ENCODE measurements around the gene ANGPTL8.
A peak's percentile ranks its signal among the peaks of the same experiment; 100 is the strongest.

Gene ANGPTL8

GRCh38 chr19:11203194-11204075 lies 36.0 kb upstream of the ANGPTL8 start:
- peak; percentile 34 for DNase-seq (ENCODE audit: low read depth)

GRCh38 chr19:11204076-11204602 lies 35.3 kb upstream of the ANGPTL8 start:
- DNase-seq (ENCODE audit: low read depth) = no peak

DNA sequence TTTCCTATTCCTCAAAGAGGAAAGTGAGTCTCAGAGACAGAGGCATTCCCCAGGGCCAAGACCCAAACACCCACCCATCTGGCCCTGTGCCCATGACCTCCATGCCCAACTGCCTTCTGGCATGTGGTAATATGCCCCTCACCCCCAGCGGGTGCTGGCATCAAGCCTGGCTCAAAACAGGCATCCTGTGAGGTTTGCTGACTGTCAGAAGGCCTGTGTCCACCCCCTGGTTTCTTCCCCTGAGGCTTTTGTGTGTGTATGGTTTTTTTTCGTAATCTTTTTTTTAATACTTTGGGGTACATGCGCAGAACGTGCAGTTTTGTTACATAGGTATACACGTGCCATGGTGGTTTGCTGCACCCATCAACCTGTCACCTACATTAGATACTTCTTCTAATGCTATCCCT lies 34.5 kb upstream of the ANGPTL8 start:
- DNase-seq (ENCODE audit: low read depth) = no peak

GRCh38 chr19:11205939-11206570 lies 33.4 kb upstream of the ANGPTL8 start:
- DNase-seq (ENCODE audit: low read depth) = no peak

- DNase-seq (ENCODE audit: low read depth) = no peak
These were observed 30.6 kb upstream of the ANGPTL8 start for GRCh38 chr19:11208561-11209471.

DNA sequence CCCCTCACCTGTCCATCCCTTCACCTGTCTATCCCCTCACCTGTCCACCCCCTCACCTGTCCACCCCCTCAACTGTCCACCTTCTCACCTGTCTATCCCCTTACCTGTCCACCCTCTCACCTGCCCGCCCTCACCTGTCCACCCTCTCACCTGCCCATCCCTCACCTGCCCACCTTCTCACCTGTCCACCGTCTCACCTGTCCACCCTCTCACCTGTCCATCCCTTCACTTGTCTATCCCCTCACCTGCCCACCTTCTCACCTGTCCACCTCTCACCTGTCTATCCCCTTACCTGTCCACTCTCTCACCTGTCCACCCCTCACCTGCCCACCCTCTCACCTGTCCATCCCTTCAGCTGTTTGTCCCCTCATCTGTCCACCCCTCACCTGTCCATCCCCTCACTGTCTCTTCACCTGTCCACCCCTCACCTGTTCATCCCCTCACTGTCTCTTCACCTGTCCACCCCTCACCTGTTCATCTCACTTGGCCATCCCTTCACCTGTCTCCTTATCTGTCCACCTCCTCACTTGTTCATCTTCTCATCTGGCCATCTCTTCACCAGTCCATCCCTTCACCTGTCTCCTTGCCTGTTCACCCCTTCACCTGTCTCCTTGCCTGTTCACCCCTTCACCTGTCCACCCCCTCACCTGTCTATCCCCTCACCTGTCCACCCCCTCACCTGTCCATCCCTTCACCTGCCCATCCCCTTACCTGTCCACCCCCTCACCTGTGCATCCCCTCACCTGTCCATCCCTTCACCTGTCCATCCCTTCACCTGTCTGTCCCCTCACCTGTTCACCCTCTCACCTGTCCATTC lies 29.4 kb upstream of the ANGPTL8 start:
- DNase-seq (ENCODE audit: low read depth) = no peak

- DNase-seq (ENCODE audit: low read depth) = no peak
These were observed 28.8 kb upstream of the ANGPTL8 start for GRCh38 chr19:11210656-11210928.

- DNase-seq (ENCODE audit: low read depth) = no peak
These were observed 25.0 kb upstream of the ANGPTL8 start for GRCh38 chr19:11214387-11214786.

- no peak for DNase-seq (ENCODE audit: low read depth)
These were observed 18.3 kb upstream of the ANGPTL8 start for GRCh38 chr19:11221082-11221598.

- no peak for DNase-seq (ENCODE audit: low read depth)
These were observed 16.2 kb upstream of the ANGPTL8 start for GRCh38 chr19:11223200-11223599.

- no peak for DNase-seq (ENCODE audit: low read depth)
These were observed 15.0 kb upstream of the ANGPTL8 start for GRCh38 chr19:11224429-11224828.

DNA sequence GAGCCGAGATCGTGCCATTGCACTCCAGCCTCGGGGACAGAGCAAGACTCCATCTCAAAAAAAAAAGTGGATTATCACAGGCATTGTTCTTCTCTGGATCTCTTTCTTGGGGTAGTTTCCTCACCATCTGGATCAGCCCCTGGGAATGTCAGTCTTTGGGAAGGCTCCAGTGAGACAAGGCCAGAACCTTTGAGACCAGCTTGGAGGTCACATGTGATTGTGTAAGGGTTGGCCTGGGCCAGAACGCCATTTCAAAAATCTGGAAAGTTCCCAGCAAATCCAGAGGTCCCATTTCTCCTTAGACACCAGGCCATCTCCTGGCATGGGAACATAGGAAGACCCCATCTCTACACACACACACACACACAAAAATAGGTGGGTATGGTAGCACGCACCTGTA lies 14.2 kb upstream of the ANGPTL8 start:
- no peak for DNase-seq (ENCODE audit: low read depth)

- DNase-seq (ENCODE audit: low read depth) = no peak
These were observed 13.6 kb upstream of the ANGPTL8 start for GRCh38 chr19:11225815-11226214.

DNA sequence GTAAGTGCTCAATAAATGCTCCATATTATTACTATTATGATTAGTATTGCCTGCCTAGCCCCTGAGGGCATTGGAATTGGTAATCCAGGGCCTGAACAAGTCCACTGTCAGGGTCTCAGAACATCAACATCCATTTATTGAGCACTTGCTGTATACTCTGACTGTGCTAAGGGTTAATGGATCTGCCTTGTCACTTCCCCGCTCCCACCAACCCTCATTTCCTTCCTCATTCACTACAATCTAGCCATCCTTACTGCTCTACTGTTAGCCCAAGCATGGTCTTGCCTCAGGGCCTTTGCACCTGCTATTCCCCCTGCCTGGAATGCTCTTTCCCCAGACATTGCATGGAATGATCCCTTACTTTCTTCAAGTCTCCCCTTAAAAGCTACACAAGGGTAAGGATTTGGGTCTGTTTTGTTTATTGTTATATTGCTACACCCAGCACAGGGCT lies 12.7 kb upstream of the ANGPTL8 start:
- DNase-seq (ENCODE audit: low read depth) = no peak

DNA sequence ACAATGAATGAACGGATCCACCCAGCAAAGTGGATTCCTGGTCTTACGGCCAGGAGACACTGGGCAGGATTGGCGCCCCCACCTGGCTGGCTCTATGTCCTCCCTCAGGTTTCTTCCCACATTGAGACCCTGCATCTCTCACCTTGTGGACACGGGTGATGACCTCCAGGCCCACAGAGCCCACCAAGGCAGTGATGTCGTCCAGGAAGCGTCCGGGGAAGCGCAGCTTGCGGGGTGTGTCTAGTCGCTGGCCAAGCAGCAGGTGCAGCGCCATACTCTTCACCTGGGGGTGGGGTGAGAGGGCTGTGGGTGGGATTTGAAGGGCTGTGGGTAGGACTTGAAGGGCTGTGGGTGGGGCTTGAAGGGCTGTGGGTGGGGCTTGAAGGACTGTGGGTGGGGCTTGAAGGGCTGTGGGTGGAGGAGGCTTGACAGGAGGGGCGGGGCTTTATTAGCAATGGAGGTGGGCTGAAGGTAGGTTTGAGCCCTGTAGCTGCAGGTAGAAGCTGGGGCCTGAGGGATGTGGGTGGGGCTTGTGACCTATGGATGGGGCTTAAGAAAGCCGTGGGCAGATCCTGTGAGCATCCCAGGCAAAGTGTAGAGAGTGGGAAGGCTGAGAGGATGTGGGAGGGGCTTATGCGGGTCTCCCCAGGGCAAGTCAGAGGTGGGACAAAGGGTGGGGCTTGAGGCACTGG lies 12.1 kb upstream of the ANGPTL8 start:
- DNase-seq (ENCODE audit: low read depth) = no peak

GRCh38 chr19:11230621-11231386 lies 8.6 kb upstream of the ANGPTL8 start:
- DNase-seq (ENCODE audit: low read depth) = no peak

DNA sequence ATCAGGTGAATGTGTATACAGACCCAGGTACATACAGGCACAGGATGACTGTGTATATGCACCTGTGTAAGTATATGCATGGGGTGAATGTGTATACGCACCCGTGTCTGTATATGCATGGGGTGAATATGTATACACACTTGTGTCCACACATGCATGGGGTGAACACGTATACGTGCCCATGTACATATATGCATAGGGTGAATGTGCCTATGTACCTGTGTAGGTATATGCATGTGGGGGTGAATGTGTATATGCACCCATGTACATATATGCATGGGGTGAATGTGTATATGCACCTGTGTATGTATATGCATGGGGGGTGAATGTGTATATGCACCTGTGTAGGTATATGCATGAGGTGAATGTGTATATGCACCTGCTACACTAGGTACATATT lies 6.9 kb upstream of the ANGPTL8 start:
- DNase-seq (ENCODE audit: low read depth) = no peak

GRCh38 chr19:11233073-11233472 lies 6.3 kb upstream of the ANGPTL8 start:
- DNase-seq (ENCODE audit: low read depth) = no peak

DNA sequence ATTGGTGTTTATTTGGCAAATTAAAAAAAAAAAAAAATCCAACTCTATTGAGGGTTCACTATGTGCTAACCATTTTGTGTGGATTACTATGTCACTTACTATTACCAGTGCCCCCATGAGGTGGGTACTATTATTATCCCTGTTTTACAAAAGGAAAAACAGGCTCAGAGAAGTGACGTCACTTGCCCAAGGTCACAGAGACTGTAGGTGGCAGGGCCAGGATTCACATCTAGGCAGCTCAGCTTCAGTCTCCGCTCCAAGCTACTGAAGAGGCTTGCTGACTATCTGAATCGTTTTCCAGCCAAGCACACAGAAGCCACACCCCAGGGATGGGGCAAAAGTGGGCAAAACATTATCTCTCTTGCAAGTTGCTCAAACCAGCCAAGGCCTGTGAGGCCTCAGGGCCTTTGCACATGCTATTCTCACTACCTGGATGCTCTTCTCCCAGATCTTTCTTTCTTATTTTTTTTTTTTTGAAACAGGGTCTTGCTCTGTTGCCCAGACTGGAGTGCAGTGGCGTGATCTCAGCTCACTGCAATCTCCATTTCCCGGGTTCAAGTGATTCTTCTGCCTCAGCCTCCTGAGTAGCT lies 4.8 kb upstream of the ANGPTL8 start:
- DNase-seq (ENCODE audit: low read depth) = no peak

Data from activated T-cell treated with anti-CD3 and anti-CD28 coated beads for 24 hours (primary cell).